ENCODE data around the gene MYCN. TPM values are rescaled to one million over a fixed set of nuclear protein-coding genes. Genes with fewer than 3 reads are reported as not detected.
"Not testable (repeated sequence)": the region's sequence is repeated elsewhere in the genome, so short reads cannot be mapped to it uniquely, and the experiment has no call there.

The MYCN gene
- total RNA-seq, 1 experiment from 2014 or later: not detected

DNA sequence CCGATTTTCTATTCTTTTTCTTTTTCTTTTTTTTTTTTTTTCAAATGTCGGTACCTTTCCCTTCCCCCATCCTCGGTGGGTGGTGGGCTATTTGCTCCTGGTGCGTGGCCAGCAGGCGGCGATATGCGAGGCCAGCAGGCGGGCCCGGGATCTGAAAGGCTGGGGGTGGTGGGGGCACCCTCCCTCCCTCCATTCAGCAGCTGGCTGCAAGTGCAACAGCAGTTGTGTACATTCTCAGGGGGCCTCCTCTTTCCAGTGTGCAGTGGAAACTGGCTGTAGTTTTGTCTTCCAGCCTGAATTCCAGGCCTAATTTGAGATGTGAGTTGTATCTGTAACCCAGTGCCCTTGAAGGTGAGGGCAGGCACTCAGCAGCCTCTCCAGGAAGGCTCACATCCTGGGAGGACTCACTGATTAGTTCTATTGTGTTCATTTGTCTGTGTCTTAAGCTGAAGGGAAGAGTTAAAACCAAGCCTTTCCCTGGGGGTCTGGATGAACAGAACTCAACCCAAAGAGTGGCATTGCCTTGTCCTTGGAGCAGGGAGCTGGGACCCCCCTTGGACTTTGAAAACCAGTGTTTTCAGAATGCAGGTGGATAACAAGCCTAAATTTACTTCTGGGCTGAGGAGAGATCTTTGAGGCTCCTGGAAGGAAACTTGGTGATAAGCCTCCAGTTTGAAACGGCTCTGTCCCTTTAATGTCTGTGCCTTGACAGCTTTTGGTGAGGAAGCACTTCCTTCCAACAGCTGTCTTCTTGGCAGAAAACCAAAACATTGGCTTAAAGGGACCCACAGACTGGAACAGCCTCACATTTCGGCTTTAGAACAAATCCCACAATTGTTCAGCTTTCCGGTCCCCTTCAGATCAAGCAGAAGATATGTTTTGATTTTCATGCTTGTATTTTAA lies 3.3 kb downstream of the MYCN start:
- DNase-seq (ENCODE audit: low spot score): no peak

DNA sequence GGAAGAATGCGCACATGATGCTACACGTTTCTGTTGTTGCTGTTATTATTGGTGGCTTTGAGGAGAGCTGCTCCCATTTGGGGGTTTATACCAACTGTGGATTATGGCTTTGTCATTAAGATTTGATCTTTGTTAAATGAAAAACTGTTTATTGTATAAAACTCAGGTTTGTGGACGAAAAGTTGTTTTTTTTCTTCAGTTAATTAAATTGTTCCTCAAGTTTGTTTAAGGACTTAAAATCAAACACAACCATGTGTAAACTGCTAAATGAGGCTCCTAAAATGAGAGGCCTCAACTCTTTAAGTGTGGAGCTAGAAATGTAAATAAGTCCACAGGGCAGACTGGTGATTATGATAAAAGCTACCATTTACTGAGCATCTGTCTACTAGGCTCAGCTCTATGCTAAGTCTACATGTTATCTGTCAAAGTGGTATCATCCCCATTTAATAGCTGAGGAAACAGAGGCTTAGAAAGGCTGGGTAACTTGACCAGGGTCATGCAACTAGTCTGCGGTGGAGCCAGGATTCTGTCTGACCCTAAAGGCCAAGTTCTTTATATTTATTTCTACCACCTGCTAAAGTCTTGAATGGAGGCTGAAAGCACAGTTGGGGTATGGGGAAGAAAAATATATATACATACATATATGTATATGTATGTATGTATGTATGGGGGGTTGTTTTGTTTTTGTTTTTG lies 4.1 kb downstream of the MYCN start:
- DNase-seq (ENCODE audit: low spot score): no peak

DNA sequence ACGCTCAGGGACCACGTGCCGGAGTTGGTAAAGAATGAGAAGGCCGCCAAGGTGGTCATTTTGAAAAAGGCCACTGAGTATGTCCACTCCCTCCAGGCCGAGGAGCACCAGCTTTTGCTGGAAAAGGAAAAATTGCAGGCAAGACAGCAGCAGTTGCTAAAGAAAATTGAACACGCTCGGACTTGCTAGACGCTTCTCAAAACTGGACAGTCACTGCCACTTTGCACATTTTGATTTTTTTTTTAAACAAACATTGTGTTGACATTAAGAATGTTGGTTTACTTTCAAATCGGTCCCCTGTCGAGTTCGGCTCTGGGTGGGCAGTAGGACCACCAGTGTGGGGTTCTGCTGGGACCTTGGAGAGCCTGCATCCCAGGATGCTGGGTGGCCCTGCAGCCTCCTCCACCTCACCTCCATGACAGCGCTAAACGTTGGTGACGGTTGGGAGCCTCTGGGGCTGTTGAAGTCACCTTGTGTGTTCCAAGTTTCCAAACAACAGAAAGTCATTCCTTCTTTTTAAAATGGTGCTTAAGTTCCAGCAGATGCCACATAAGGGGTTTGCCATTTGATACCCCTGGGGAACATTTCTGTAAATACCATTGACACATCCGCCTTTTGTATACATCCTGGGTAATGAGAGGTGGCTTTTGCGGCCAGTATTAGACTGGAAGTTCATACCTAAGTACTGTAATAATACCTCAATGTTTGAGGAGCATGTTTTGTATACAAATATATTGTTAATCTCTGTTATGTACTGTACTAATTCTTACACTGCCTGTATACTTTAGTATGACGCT lies 5.8 kb downstream of the MYCN start:
- DNase-seq (ENCODE audit: low spot score): no peak

DNA sequence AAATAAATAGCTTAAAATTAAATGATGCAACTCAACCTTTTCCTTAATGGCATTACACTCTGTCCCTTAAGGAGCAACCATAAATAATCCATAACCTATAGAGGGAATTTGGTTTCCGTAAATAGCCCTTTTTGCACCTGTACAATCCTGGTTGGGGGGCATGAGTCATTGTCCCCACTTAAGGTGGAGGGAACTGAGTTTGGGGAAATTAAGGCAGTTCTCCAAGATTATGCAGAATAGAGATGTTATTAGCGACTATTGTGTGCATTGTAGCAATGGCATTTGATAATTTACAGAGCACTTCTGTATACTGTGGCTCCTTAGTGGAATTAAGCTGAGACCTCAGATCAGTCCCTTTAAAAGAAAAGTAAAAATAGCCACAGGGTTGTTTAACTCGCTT lies 6.6 kb downstream of the MYCN start:
- DNase-seq (ENCODE audit: low spot score): no peak

DNA sequence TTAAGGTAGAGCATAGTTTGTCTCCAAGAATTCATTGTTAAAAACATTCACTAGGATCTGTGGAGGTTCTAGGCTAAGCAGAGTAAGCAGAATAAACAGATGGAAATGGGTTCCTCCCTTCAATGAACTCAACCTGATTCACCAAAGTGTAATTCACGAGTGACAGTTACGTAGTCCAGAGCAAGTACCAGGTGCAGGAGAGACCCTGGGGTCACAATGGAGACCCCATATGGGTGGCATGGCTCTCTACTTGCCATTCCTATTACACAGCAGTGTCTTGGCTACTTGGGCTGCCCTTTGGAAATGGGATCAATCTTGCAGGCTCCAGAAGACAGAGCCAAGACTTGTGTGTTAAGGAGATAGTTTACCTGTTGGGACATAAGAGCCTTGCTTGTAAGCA lies 7.1 kb downstream of the MYCN start:
- no peak for DNase-seq (ENCODE audit: low spot score)

DNA sequence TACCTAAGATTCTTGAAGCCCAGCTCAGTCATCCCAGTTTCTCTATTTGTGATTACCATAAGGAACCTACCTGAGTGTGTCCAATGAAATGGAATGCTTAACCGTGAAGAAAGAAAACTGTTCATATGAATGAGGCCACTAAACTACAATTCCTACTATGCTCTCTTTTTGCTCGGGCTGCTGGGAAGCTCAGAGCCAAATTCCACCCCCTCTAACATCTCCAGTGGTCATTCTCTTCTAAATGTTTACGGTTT lies 8.3 kb downstream of the MYCN start:
- DNase-seq (ENCODE audit: low spot score): no peak

DNA sequence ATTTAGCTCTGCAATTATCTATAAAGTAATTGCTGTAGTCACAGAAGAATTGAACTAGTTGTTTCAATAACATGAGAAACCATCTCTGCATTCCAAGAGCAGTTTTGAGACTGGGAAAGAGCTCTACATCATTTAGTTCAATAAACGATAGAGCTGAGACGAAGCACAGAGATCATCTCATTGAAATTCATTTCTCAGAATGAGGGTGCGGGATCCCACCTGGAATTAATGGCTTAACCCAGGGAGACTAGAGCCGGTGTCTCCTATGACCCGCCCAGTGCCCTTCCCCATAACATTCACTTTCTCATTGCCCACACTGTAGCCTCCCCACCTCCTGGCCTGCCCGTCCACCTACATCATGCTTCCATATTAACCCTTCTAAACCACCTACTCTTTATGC lies 8.8 kb downstream of the MYCN start:
- no peak for DNase-seq (ENCODE audit: low spot score)

DNA sequence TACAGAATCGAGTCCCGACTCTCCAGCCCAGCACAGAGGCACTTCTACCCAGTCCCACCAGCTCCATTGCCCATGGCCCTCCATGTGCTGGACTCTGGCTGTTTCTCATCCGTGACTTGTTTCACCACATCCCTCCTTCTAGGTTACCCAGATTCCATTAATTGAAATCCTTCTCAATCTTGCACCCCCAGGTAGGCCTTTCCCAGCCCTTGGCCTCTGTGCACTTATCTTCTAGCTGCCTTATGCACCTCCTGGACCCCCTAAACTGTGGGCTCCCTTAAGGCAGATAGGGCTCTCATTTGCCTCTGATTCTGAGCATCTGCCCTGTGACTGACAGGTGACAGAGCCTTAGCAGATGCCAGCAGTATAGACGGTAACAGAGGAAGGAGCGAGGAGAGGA lies 9.2 kb downstream of the MYCN start:
- no peak for DNase-seq (ENCODE audit: low spot score)

DNA sequence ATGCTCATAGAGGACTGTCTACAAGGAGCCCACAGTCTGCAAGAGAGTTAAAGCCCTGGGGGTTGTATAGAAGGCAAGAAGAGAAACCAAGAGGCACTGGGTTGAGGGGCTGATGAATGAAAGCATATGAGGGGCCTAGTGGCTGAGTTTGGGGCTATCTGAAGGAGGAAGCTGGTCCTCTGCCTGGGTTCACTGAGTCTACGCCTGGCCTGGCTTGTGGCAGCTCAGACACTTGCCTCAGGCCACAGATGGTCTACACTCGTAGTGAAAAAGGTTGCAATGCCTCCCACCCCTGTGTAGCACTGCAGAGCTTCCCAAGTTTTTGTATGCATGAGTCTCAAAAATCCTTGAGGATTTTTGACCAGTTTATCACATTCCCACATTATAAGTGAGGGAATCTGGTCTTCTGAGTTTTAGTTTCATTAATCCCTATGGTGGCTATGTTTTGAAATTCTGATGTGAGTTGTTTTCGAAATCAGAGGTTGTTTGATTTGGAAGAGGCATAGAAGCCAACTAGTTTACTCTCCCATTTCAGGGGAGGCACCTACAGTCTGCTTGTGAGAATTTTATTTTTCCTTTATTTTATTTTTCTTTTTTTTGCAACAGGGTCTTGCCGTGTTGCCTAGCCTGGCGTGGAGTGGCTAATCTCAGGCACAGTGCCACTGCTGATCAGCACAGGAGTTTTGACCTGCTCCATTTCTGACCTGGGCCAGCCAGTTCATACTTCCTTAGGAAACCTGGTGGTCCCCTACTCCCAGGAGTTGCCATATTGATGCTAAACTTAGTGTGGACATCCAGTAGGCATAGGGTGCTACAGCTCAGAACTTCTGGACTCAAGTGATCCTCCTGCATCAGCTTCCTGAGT lies 10.0 kb downstream of the MYCN start:
- no peak for DNase-seq (ENCODE audit: low spot score)

DNA sequence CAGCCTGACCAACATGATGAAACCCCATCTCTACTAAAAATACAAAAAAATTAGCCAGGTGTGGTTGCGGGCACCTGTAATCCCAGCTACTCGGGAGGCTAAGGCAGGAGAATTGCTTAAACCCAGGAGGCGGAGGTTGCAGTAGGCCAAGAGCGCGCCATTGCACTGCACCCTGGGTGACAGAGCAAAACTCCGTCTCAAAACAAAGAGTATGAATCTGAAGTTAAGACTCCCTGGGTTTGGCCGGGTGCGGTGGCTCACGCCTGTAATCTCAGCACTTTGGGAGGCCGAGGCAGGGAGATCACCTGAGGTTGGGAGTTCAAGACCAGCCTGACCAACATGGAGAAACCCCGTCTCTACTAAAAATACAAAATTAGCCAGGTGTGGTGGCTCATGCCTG lies 11.6 kb downstream of the MYCN start:
- not testable (repeated sequence) for DNase-seq (ENCODE audit: low spot score)

DNA sequence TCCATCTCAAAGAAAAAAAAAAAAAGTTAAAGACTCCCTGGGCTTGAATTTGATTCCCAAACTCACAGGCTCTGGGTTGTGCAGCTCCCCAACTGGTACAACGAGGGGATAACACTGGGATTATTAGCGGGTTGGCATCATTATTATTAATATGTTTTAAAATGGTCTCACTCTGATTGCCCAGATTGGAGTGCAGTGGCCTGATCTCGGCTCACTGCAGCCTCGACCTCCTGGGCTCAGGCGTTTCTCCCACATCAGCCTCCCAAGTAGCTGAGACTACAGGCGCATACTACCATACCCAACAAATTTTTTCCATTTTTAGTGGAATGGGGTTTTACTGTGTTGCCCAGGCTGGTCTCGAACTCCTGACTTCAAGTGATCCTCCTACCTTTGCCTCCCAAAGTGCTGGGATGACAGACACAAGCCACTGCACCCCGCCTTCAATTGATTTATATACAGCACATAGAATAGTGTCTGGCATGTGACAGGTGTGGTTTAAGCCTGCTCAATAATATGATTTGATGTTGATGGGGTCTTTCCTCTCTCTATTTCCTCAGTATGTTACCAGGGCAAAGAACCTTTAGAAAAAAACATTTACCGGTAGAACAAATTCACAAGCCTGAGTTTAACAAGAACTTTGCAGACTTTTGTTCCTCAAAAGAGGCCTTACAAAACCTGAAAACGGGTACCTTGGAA lies 12.2 kb downstream of the MYCN start:
- DNase-seq (ENCODE audit: low spot score): no peak

DNA sequence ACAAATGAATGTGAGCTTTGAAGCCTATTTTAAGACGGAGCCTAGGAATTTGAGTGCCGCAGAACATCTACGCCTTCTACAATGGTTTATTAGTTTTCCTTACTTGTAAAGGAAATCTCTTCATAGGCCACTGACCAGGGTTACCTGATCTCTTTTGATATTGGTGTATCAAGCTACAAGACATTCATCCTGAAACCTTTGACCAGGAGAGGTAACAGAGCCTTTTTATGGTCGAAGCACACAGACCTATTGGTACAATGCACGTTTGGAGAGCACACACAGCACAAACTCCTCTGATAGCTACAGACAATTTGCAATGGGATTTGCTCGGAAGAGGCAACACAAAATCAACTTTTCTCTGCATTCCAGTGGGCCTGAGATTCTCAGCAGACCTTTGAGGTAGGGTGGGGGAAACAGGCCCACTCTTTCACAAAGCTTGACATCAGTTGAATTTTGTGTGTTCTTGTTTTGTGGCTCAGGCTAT lies 12.8 kb downstream of the MYCN start:
- DNase-seq (ENCODE audit: low spot score): no peak

DNA sequence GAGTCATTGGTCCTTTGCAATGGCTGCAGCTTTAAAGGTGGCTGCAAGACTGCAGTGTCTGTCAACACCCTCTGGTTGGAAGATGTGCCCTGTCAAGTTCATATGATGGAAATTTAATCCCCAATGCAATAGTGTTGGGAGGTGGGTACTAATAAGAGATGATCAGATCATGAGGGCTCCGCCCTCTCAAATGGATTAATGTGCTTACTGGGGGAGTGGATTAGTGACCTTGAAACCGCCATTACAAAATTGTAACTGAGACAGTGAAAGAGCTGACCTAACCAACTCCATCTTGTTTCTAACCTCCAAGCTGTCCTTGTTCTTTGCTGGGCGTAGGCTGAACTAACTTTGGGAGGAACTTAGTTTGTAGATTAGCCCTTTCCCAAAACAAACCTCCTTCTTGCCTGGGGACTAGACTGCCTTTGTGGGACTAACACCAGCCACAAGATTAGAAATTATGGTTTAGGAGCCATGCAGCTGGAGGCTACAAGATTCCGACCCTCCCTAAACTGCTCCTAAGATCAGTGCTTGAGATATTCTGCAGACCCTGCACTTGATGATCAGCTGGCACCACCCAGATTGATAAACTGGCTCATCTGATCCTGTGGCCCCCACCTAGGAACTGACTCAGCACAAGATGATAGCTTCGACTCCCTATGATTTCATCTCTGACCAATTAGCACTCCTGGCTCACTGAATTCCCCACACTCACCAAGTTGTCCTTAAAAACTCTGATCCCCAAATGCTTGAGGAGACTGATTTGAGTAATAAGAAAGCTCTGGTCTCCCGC lies 13.7 kb downstream of the MYCN start:
- no peak for DNase-seq (ENCODE audit: low spot score)

DNA sequence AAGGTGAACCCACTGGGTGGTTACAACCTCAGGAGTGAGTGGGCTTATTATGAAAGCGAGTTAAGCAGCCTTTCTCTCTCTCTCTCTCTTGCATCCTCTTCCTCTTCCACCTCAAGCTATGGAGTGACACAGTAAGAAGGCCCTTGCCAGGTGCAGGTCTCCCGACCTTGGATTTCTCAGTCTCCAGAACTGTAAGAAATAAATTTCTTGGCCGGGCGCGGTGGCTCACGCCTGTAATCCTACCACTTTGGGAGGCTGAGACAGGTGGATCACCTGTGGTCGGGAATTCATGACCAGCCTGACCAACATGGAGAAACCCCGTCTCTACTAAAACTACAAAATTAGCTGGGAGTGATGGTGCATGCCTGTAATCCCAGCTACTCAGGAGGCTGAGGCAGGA lies 14.4 kb downstream of the MYCN start:
- no peak for DNase-seq (ENCODE audit: low spot score)

DNA sequence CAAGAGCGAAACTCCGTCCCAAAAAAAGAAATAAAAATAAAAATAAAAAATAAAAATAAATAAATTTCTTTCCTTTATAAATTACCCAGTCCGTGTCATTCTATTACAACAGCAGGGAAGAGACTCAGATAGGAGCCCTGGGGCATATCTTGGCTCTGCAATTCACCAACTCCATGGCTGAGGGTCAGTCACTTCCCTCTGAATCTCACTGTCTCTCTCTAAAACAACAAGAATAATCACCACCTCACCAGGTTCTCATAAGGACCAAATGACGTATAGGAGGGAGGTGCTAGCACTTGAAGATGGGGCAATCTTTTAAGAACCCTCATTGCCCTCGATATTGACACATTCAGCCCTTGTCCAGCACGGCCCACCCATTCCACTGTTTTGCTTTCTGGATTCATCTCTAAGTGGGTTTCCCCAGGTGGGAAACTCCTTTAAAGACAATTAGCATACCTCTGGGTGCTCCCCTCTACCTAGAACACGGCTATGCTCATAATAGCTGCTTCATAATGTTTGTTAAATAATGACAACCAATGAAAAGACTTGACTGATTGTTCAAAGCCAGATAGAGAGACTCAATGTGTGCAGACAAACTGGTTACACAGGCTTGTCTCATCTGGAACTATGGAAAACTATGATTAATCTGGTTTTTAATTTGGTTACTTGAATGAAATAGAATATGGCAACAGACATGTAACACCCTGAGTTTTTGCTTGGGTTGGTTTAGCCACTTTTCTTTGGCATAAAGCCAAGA lies 15.1 kb downstream of the MYCN start:
- no peak for DNase-seq (ENCODE audit: low spot score)

DNA sequence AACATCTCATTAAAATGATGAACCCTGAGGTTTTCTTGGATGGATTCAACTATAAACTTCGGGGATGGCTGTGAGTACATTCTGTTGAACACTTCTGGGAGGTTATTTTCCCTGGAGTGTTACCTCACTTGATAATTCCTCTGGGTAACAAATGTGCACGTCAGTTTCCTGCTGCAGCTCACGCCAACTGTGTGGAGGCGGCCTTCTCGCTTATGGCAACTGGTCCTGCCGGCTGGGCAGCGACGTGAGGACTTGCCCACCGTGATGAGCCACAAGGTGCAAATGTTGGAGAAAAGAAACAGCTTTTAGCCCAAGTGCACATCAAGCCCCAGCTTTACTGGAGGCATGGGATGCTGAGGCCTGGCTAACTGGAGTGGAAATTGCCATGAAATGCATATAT lies 15.9 kb downstream of the MYCN start:
- no peak for DNase-seq (ENCODE audit: low spot score)

DNA sequence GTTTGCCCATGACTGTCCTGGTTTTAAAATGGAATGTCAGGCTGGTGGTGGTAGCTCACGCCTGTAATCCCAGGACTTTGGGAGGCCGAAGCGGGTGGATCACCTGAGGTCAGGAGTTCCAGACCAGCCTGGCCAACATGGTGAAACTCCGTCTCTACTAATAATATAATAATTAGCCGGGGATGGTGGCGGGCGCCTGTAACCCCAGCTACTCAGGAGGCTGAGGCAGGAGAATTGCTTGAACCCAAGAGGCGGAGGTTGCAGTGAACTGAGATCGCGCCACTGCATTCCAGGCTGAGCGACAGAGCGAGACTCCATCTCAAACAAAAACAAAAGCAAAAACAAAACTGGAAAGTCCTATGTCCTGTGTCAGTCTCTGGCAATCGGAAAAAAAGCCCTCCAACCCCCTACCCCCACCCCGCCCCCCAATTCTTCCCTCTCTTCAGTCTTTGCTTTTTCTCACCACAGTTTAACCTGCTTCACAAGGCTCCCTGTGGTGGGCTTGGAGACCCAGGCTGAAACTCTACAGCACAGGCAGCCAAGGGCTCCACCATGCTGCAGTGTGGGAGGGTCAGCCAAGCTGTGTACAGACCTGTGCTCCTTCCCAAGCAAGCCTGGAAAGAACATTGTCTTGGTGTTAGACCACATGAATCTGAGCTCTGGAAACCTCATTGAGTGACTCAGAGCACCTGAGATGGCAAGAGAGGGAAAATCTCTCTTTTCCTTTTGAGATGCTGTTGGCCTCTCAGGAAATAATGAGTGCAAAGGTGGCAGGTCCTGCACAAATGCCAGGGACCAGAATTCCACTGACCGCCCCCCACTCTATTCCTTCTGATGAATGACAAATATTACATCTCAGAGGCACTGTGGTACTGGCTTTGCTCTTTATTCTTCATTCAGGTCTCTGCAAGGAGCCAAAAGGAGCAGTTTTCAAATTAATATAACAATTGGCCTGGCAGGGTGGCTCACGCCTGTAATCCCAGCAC lies 16.7 kb downstream of the MYCN start:
- DNase-seq (ENCODE audit: low spot score): no peak

Measured in HT-29 (cell line).